Ishikawa (cell line): ENCODE results near the gene KCNK15.

Experiments used
- CEBPB ChIP-seq: IDR thresholded peaks from 2 replicates; pipeline ENCODE4 v1.6.1; 2012
- EP300 ChIP-seq: IDR thresholded peaks from 2 replicates; pipeline ENCODE4 v1.6.1; 2012; ENCODE audit warnings: borderline replicate concordance
- RAD21 ChIP-seq: IDR thresholded peaks from 2 replicates; pipeline ENCODE4 v1.6.1; 2012; ENCODE audit warnings: low read depth
- REST ChIP-seq: IDR thresholded peaks from 2 replicates; pipeline ENCODE4 v1.6.1; 2012; ENCODE audit warnings: low read depth, mild to moderate bottlenecking

DNA sequence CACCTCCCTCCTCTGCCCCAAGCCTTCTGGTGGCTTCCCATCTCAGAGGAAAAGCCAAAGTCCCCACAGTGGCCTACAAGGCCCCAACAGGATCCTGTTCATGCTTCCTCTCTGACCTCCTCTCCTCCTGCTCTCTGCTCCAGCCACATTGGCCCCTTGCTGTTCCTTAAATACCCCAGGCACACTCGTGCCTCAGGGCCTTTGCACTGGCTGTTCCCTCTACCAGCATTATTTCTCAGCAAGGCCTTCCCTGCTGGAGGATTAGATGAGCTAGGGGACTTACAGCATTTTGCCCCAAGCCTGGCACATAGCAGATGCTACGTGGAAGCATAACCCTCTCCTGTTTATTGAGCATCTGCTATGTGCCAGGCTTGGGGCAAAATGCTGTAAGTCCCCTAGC lies 22.7 kb upstream of the KCNK15 start:
- no peak for TF ChIP-seq REST
- no peak for TF ChIP-seq RAD21
- no peak for TF ChIP-seq EP300
- no peak for TF ChIP-seq CEBPB
